Effector CD8-positive, alpha-beta T cell (primary cell): ENCODE data around the gene SYTL1.

Experiments
- DNase-seq: peaks from one replicate; lab custom pipeline; 2025; lab: John Stamatoyannopoulos, UW

The SYTL1 gene

GRCh38 chr1:27403065-27403726 lies 61.4 kb downstream of the SYTL1 start:
- DNase-seq = no peak
